SHP77 (cell line): ENCODE results near the gene PCBP3.
A peak's percentile ranks its signal among the peaks of the same experiment; 100 is the strongest.
"Not testable (repeated sequence)": the region's sequence is repeated elsewhere in the genome, so short reads cannot be mapped to it uniquely, and the experiment has no call there.

Source experiments
- DNase-seq, 2 experiments: peaks; one replicate each; lab custom pipeline; 2025; lab: John Stamatoyannopoulos, UW

Gene PCBP3

GRCh38 chr21:45876381-45877170 lies 233.1 kb downstream of the PCBP3 start:
- peak; percentile 64 to 76 for DNase-seq

- peak in 1 of 2 experiments; percentile 51 for DNase-seq
Measured at GRCh38 chr21:45877171-45877438, 233.6 kb downstream of the PCBP3 start.

GRCh38 chr21:45877821-45878469 lies 234.4 kb downstream of the PCBP3 start:
- no peak for DNase-seq

DNA sequence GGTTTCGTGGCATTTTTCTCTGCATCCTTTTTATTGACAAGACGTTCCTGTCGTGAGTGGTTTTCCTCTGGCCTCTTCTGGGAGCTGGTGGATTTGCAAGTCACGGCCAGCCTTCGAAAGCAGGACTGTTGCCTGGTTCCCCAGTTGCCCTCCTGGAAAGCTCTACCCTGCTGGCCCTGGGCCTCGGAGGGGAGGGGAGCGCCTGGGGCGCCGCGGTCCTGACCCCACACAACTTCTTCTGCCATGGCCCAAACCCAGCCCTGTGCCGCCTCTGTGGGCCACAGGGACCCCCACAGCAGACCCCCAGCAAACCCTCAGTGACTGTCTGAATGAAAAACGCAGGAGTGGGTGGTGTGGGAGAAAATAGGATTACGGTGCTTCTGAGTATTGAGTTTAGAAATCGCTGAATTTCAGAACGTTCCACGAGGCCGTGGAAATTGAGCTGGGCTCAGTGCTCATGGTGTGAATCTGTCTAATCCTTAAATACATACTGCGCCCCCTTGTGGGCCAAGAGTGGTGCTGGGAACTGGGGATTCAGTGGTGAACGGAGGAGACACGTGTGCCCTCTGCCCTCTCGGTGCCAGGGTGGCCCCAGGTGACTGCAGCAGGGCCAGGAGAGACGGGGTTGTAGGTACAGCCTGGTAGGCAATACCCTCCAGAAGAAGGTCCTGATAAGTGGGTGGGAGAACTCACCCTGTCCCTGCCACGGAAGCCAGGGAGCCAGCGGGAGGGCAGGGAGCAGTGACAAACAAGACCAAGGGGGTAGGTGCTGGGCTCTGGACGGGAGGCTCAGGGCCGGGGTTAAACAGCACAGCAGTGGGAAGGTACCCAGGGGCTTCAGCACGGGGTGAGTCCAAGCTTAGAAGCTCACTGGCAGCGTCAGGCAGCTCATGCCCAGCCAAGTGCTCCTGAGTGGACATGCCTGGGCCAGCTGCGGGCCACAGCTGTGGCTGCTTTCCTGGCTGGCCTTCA lies 236.9 kb downstream of the PCBP3 start:
- DNase-seq, result peak; percentile 79 to 85

DNA sequence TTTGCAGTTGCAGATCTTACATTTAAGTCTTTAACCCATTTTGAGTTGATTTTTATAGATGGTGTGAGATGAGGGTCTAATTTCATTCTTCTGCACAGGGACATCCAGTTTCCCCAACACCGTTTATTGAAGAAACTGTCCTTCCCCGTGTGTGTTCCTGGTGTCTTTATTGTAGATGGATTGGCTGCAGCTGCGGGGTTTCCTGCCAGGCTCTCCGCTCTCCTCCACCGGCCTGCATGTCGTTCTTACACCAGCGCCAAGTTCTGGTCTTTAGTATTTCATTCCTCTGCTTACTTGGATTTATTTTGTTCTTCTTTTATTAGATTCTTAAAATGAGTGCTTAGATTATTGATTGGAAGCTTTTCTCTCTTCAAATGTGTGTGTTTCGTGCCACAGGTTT lies 239.1 kb downstream of the PCBP3 start:
- DNase-seq, result no peak

- DNase-seq, result no peak
Measured at GRCh38 chr21:45883090-45883489, 239.6 kb downstream of the PCBP3 start.

GRCh38 chr21:45885597-45885929 lies 242.0 kb downstream of the PCBP3 start:
- DNase-seq, result no peak

GRCh38 chr21:45885930-45886601 lies 242.5 kb downstream of the PCBP3 start:
- DNase-seq, result not testable (repeated sequence)

DNA sequence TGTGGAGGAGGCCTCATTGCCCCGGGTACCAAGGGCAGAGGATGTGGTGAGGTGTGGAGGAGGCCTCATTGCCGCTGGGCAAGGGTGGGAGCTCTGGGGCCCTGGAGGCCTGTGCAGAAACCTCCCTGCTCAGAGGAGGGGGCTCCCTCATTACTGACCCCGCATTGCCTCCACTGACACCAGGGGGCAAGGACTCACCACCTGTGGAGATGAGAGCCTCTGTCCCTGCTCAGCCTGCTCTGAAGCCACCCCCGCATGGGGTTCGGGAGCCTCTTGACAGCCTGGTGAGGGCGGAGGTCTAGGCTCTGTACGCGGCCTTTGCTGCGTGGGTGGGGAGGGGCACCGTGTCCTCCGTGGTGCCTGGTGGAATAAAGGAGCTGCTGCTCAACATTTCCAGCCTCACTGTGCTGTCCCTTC lies 243.1 kb downstream of the PCBP3 start:
- DNase-seq, result no peak

GRCh38 chr21:45887120-45887611 lies 243.6 kb downstream of the PCBP3 start:
- peak; percentile 80 to 88 for DNase-seq

GRCh38 chr21:45887788-45888187 lies 244.3 kb downstream of the PCBP3 start:
- peak; percentile 83 to 94 for DNase-seq

- peak; percentile 33 to 54 for DNase-seq
Measured at GRCh38 chr21:45888386-45889009, 245.0 kb downstream of the PCBP3 start.

DNA sequence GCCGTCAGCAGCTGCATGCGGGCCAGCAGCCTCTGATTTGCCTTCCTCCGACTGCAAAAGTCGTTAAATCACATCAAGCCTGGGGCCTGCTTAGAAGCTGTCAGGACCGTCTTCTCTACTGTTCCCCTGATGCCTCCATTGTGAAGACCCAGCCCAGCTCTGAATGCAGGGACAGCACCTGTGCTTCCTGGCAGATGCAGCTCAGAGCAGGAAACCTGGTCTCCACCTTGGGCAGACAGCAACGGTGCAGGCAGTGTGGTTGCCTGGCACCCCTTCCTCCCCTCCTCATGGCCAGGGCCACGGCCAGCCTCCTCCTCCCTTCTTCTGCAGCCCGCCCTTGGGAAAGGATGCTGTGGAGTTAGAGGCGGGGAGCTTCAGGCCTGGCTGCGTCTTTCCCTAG lies 245.7 kb downstream of the PCBP3 start:
- DNase-seq, result no peak

- DNase-seq, result peak in 1 of 2 experiments; percentile 42
Measured at GRCh38 chr21:45889961-45890360, 246.4 kb downstream of the PCBP3 start.

DNA sequence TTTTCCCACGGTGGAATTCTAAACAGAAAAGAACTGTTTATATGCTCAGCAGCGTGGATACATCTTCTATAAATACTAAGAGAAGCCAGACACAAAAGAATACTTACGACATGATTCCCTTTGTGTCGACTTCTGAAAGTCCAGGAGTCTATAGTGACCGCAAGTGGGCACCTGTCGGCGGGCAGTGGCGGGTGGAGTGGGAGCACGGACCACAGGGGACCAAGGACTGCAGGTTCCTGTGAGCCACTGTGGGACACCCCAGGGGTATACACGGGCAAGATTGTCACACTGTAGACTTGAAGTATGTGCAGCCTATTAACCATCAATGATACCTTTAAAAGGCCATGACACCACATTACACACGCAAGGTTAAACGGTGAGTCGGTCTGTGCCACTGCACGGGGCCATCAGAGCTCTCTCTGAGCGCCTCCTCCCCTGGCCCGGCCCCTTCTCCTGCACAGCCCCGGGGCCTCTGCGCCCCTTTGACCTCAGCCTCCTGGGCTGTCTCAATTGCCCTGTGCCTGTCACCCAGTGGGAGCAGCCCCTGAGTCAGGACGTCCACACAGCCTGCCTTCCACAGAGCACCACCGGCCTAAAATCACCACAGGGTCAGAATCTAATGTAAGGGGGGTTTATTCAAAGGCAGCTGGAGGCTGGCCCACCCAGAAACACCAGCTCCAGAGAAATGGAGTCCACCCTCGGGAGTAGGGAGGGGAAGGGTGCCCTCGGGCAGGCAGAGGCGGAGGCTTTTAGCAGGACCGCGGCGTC lies 248.0 kb downstream of the PCBP3 start:
- DNase-seq, result no peak

- DNase-seq, result no peak
Measured at GRCh38 chr21:45892156-45892915, 248.8 kb downstream of the PCBP3 start.

DNA sequence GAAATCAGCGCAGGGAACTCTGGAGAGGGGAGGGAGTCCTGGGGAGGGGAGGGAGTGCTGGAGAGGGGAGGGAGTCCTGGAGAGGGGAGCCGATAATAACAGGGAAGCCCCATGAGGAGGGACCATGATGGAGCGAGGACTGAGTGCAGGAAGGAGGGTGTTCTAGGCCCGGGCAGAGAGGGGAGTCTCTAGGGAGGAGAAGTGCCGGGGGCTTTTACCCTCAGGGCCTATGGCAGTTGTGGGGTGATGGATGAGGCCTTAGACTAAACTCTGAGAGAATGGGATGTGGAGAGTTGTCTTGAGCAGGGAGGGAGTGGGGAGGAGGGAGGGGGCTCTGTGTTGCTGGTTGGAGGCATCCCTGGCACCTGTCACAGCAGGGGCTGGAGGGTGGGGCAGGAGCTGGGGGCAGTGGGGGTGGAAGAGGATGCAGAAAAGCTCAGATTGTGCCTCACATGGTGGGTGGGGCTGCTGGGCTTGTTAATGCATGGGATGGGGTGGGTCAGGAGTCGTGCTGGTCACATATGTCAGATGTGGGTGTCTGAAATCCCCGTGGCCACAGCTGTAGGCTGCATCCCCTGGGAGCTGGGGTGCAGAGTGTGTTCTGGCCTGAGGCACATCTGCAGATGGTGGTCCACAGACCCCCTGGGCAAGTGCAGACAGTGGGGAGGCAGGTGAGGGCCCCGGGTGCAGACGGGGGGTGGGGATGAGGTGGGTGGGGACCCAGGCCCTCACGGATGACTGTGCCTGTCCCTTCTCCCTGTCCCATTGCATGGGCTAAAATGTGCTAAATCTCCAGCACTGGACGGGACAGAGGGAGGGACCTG lies 249.6 kb downstream of the PCBP3 start:
- DNase-seq, result no peak

GRCh38 chr21:45893740-45894449 lies 250.4 kb downstream of the PCBP3 start:
- no peak for DNase-seq
